CD4-positive, alpha-beta T cell treated with Interleukin-2 at 100 ng/mL for 4 hours (primary cell): ENCODE data around the gene TASP1.

Experiments
- DNase-seq: peaks from one replicate; pipeline ENCODE4 v3.0.0-alpha.2; 2020; ENCODE audit warnings: low spot score

TASP1 gene

DNA sequence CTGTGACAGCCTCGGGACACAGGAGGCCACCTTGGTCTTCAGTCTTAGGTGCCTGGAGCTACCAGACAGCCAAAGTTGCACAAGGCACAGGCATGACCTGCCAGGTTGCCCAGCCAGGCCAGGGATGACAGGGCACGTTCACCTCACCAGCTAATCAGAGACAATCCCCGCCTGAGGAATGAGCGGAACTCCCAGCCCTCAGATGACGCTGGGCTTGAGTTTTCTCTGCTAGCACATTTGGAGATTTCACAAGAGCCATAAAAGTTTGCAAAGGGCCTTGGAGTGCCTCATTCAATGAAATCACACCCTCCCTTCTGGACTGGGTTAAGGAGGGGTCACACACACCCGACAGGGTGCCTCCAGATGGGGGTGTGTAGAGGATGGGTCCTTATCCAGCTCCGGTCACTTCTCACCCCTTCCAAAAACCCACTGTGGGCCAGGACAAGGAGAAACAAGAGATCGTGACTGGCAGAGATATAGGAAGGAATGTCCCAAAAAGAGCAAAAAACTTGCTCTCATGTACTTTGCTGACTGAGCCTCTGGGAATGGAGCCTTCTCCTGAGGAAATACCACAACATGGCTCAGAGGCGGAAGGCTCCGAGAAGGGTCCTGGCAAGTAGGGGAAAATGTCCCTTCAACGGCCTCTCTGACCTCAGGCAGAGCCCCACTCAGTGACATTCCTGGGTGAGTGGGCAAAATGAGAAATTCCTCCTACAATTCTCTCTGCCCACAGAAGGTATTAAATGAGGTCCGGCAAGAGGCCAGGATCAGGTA lies 296.1 kb downstream of the TASP1 start:
- DNase-seq, result no peak

GRCh38 chr20:13341737-13342393 lies 296.9 kb downstream of the TASP1 start:
- no peak for DNase-seq

GRCh38 chr20:13340088-13340487 lies 298.6 kb downstream of the TASP1 start:
- no peak for DNase-seq
